GM12878 (cell line): ENCODE data around the gene SCRN2. TPM values are rescaled to one million over a fixed set of nuclear protein-coding genes. Genes with fewer than 3 reads are reported as not detected.

Experiments used
- ATAC-seq: fragments of 200-7000 bp; cut with Tn5 transposase; 3 replicates; pipeline ENCODE4 v1.9.1; 2020; ENCODE audit warnings: mild to moderate bottlenecking, moderate library complexity
- BruUV-seq: library from RNA; stranded (reverse); fragments of 400-500 nt; replicated peaks from 2 replicates; lab custom pipeline; 2021; lab: Mats Ljungman, UMichigan
- CTCF ChIA-PET: fragments of 300-600 bp; sonication (Branson Sonifier 250); formaldehyde crosslinking; extraction: SDS; loops from one replicate; lab custom pipeline; 2021; ENCODE audit warnings: inconsistent platforms; lab: Yijun Ruan, JAX
- POLR2A ChIA-PET: fragments of 350-600 bp; formaldehyde crosslinking; extraction: SDS; loops from one replicate; lab custom pipeline; 2021; ENCODE audit warnings: inconsistent platforms; lab: Charles Lee
- RAD21 ChIA-PET: fragments of 300-600 bp; sonication (Branson Sonifier 250); formaldehyde crosslinking; loops from one replicate; lab custom pipeline; 2023; ENCODE audit warnings: antibody characterized with exemption; ENCODE audit not compliant: unreplicated experiment; lab: Charles Lee
- SMC1A ChIA-PET: fragments of 300-600 bp; sonication (Branson Sonifier 250); formaldehyde crosslinking; loops from one replicate; lab custom pipeline; 2023; ENCODE audit not compliant: unreplicated experiment, uncharacterized antibody; lab: Charles Lee
- DNase-seq: peaks from one replicate; pipeline ENCODE4 v3.0.0-alpha.2; 2011; ENCODE audit warnings: low read depth, low spot score
- FAIRE-seq: peaks from 3 replicates; lab custom pipeline; 2011; peaks lifted over from hg19 to GRCh38; lab: Jason Lieb, UNC
- H2AFZ ChIP-seq: 2 replicates; pipeline ENCODE4 v1.6.0; 2011; ENCODE audit warnings: low read depth, low read length, control low read depth; ENCODE audit not compliant: control insufficient read depth
- H3K27ac ChIP-seq: 2 replicates; pipeline ENCODE4 v1.5.1; 2011; ENCODE audit warnings: control low read depth; ENCODE audit not compliant: control insufficient read depth, insufficient read depth
- H3K27me3 ChIP-seq, 2 experiments: replicated peaks in 1 of 2; 2 replicates each; pipeline versions ENCODE4 v1.6.0 to v1.6.1; 2011; ENCODE audit warnings: low read length in 1 of 2; ENCODE audit not compliant: control insufficient read depth in 2 of 2, insufficient read depth in 2 of 2
- H3K36me3 ChIP-seq, 2 experiments: 2 replicates each; pipeline ENCODE4 v1.5.1; 2011; ENCODE audit warnings: low read length in 1 of 2; ENCODE audit not compliant: control insufficient read depth in 2 of 2, insufficient read depth in 2 of 2
- H3K4me1 ChIP-seq: 2 replicates; pipeline ENCODE4 v1.6.1; 2011; ENCODE audit warnings: mild to moderate bottlenecking, low read length, moderate library complexity, mixed read lengths; ENCODE audit not compliant: control insufficient read depth, insufficient read depth
- H3K4me2 ChIP-seq: 2 replicates; pipeline ENCODE4 v1.6.0; 2011; ENCODE audit warnings: control low read depth; ENCODE audit not compliant: control insufficient read depth, insufficient read depth
- H3K4me3 ChIP-seq: fragments of 200-600 bp; sonication (generic); 2 replicates; pipeline ENCODE4 v1.5.1; 2016
- H3K79me2 ChIP-seq: 2 replicates; pipeline ENCODE4 v1.6.0; 2011; ENCODE audit warnings: low read length; ENCODE audit not compliant: control insufficient read depth, insufficient read depth
- H3K9ac ChIP-seq: 2 replicates; pipeline ENCODE4 v1.8.0; 2011; ENCODE audit warnings: low read length, control low read depth, mixed read lengths; ENCODE audit not compliant: control insufficient read depth, insufficient read depth
- H3K9me3 ChIP-seq: replicated peaks from 3 replicates; pipeline ENCODE4 v1.5.1; 2011; ENCODE audit warnings: mild to moderate bottlenecking, low read length; ENCODE audit not compliant: control insufficient read depth, insufficient read depth
- H4K20me1 ChIP-seq: 2 replicates; pipeline ENCODE4 v1.6.0; 2011; ENCODE audit not compliant: control insufficient read depth, insufficient read depth
- CREM ChIP-seq: IDR thresholded peaks from 2 replicates; pipeline ENCODE4 v1.6.1; 2014; ENCODE audit warnings: antibody characterized with exemption, low read depth
- ETV6 ChIP-seq, 2 experiments: fragments of 450-650 bp in 1 of 2; IDR thresholded peaks in 1 of 2; conservative IDR thresholded peaks in 1 of 2; 2 replicates each; pipeline ENCODE4 v1.6.1; 2014; ENCODE audit warnings: antibody characterized with exemption in 1 of 2, borderline replicate concordance in 1 of 2, low read depth in 1 of 2, mild to moderate bottlenecking in 1 of 2, moderate library complexity in 1 of 2
- HDAC6 ChIP-seq: fragments of 200-600 bp; sonication (generic); IDR thresholded peaks from one replicate; pipeline ENCODE4 v1.8.0; 2017; ENCODE audit warnings: antibody characterized with exemption; ENCODE audit not compliant: unreplicated experiment
- KAT2A ChIP-seq: conservative IDR thresholded peaks from 2 replicates; pipeline ENCODE4 v1.6.1; 2011; ENCODE audit warnings: low read depth, low read length; ENCODE audit not compliant: control insufficient read depth
- MLLT1 ChIP-seq: fragments of 450-650 bp; IDR thresholded peaks from 2 replicates; pipeline ENCODE4 v1.6.1; 2016; ENCODE audit warnings: mild to moderate bottlenecking
- MXI1 ChIP-seq: fragments of 150-350 bp; IDR thresholded peaks from 2 replicates; pipeline ENCODE4 v1.6.1; 2011; ENCODE audit warnings: low read depth, mild to moderate bottlenecking, inconsistent platforms, low read length, improper control_type of control experiment
- NFYA ChIP-seq: IDR thresholded peaks from 2 replicates; pipeline ENCODE4 v1.6.1; 2011; ENCODE audit warnings: low read depth, mild to moderate bottlenecking, low read length, improper control_type of control experiment, borderline replicate concordance
- NRF1 ChIP-seq: conservative IDR thresholded peaks from 2 replicates; pipeline ENCODE4 v1.6.1; 2011; ENCODE audit warnings: mild to moderate bottlenecking, low read depth, low read length, improper control_type of control experiment
- RB1 ChIP-seq: fragments of 450-650 bp; formaldehyde crosslinking; IDR thresholded peaks from 2 replicates; pipeline ENCODE4 v1.6.1; 2017; ENCODE audit warnings: mild to moderate bottlenecking, borderline replicate concordance
- ZBED1 ChIP-seq: IDR thresholded peaks from 2 replicates; pipeline ENCODE4 v1.6.1; 2016; ENCODE audit warnings: borderline replicate concordance
- ZBTB11 ChIP-seq: fragments of 450-650 bp; formaldehyde crosslinking; IDR thresholded peaks from 2 replicates; pipeline ENCODE4 v1.5.0; 2022; ENCODE audit warnings: mild to moderate bottlenecking, missing genetic modification characterization
- WGBS: methylation state at CpG from one replicate; pipeline ENCODE4 v1.1.6; 2016; ENCODE audit warnings: low lambda C conversion rate; ENCODE audit not compliant: insufficient replicate concordance, insufficient coverage; ENCODE audit errors: missing lambda C conversion rate; 5-methylcytosine and 5-hydroxymethylcytosine counted together
- in situ Hi-C: fragments of 300-500 bp; cut with MboI; formaldehyde crosslinking; loops from 9 replicates; pipeline ENCODE4 v1.14.3; 2018; ENCODE audit warnings: mixed read lengths
- intact Hi-C: fragments of 100-400 bp; cut with micrococcal nuclease; formaldehyde crosslinking; loops from one replicate; pipeline ENCODE4 v1.14.2; 2022; ENCODE audit not compliant: unreplicated experiment
- polyA plus RNA-seq, 11 experiments: library from polyadenylated mRNA; depleted of rRNA in 4 of 11; unstranded in 6 of 11; stranded (reverse) in 5 of 11; fragments of >200 nt; fragmentation: Nextera tagmentation in 4 of 11; fragmentation: Illumina TruSeq in 1 of 11; extraction: Ambion mirVana in 4 of 11; extraction: Trizol in 1 of 11; gene quantifications; 1 replicate in 1 of 11; 2 replicates in 10 of 11; pipeline versions ENCODE4 v1.2.1 to v1.2.3, GENCODE V29; 2011 to 2016; ENCODE audit warnings: inconsistent platforms in 2 of 11, missing spikeins in 2 of 11, low read depth in 1 of 11
- total RNA-seq, 4 experiments: library from RNA; depleted of rRNA in 3 of 4; stranded (reverse); fragments of >200 nt in 3 of 4; fragmentation: Illumina TruSeq in 1 of 4; extraction: Trizol in 1 of 4; gene quantifications; 2 replicates each; pipeline versions ENCODE4 v1.2.1 to v1.2.3, GENCODE V29; 2013 to 2021
- TF ChIP-seq, protein P1 (sequence below): IDR thresholded peaks from 2 replicates; pipeline ENCODE4 v1.6.1; 2012; ENCODE audit warnings: low read depth, low read length, improper control_type of control experiment

Gene SCRN2
- total and polyA plus RNA-seq, 10 of the 15 experiments (the other 5 are each of a cell fraction or from before 2014, with no cell fraction given) = 0.34 to 33.3 (median 20.1) TPM

DNA sequence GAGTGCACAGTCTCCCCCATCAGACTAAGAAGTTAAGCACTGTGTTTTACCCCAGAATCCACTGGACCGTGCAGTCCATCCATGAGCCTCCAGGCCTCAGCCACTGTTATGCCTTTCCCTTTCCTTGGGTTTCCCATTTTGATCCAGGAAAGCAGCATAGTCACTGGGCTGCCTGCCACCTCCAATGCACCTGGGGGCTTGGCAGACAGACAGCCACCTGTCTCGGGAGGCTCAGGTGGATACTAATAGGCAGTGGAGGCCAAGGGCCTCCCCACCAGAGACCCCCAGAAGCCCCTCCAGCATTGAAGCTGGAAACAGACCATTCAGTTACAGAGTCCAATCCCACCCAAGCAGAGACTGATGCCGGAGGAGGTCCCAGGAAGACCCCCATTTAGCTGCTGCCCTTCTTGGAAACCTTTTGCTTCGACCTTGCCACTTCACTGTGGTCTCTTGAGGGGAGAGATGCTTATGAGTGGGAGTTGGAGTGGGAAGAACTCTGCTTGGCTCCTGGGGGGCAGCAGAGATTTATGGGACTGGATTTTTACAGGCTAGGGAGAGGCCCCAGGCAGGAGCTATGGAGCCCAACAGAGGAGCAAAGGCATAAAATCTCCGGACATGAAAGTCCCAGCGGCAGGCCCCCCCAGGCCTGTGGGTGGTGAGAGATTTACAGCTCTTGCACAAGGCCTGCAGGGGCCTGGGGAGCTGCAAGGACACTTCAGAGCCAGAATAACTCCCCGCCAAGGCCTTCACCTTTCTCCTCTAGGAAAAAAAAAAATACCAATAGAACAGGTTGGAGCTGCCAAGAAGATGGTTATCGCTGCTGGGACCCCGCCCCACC lies 42.7 kb upstream of the SCRN2 start:
- CTCF ChIA-PET = interaction anchor here (0.8 to 14.9 kb wide), 4 partner anchors 11 to 87 kb away, joined by 3 to 502 read pairs (median 4); partner anchors contain the start of genes CDK5RAP3, SCRN2 and SP6
- intact Hi-C loops = no loop called here
- H2AFZ ChIP-seq = no peak overlapping the region
- DNase-seq = no peak
- SMC1A ChIA-PET = interaction anchor here (14.5 kb wide), 1 partner anchor 37 kb away, joined by 231 read pairs; the partner anchor contains the start of genes SCRN2 and SP6
- H3K4me1 ChIP-seq = no peaks in the 10 kb centered on the region
- no peak for ATAC-seq
- POLR2A ChIA-PET = interaction anchor here (0.5 to 1.0 kb wide), 2 partner anchors 12 to 202 kb away, joined by 3 to 4 read pairs; no protein-coding TSS in a partner anchor
- in situ Hi-C loops = no loop called here
- FAIRE-seq = no peak
- RAD21 ChIA-PET = interaction anchor here (10.9 kb wide), 1 partner anchor 41 kb away, joined by 206 read pairs; the partner anchor contains the start of gene SCRN2
- no peak overlapping the region for H3K4me3 ChIP-seq
- no peak overlapping the region for H3K4me2 ChIP-seq
- H4K20me1 ChIP-seq = no peaks in the 10 kb centered on the region
- H3K27ac ChIP-seq = no peak overlapping the region
- H3K36me3 ChIP-seq = no peaks in the 10 kb centered on the region
- no TSS peak for BruUV-seq
- H3K79me2 ChIP-seq = no peaks in the 10 kb centered on the region
- 49% methylated on average over 9 of the region's 9 CpGs for WGBS
- no peaks in the 10 kb centered on the region for H3K9me3 ChIP-seq
- H3K27me3 ChIP-seq = peaks cover 0 to under 1% of the 10 kb centered on the region in 2 experiments; a peak in 2 of 4 replicates
- H3K9ac ChIP-seq = no peak overlapping the region
- TF ChIP-seq KAT2A (no peak), CREM (no peak), RB1 (no peak), MXI1 (no peak), HDAC6 (no peak), ETV6 (conservative IDR thresholded peaks at IDR 0.05 in 1 of 2, IDR thresholded peaks at IDR 0.05 in 1 of 2; ENCODE audit: borderline replicate concordance in 1 of 2, low read depth in 1 of 2) (no peak), NRF1 (no peak), ZBED1 (no peak), NFYA (no peak), ZBTB11 (CRISPR knock-in tag) (no peak), MLLT1 (no peak)
- TF ChIP-seq, protein P1, sequence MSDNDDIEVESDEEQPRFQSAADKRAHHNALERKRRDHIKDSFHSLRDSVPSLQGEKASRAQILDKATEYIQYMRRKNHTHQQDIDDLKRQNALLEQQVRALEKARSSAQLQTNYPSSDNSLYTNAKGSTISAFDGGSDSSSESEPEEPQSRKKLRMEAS = no peak
